GM18498 (cell line): ENCODE measurements around the gene CBX1.
A peak's percentile ranks its signal among the peaks of the same experiment; 100 is the strongest.

Source experiments
- ATAC-seq: cut with Tn5 transposase; IDR thresholded peaks from one replicate; pipeline ENCODE4 v1.9.1; 2021; ENCODE audit warnings: mild to moderate bottlenecking, moderate library complexity; ENCODE audit not compliant: unreplicated experiment

Gene CBX1

GRCh38 chr17:48027322-48027981 lies 73.8 kb downstream of the CBX1 start:
- ATAC-seq = no peak

DNA sequence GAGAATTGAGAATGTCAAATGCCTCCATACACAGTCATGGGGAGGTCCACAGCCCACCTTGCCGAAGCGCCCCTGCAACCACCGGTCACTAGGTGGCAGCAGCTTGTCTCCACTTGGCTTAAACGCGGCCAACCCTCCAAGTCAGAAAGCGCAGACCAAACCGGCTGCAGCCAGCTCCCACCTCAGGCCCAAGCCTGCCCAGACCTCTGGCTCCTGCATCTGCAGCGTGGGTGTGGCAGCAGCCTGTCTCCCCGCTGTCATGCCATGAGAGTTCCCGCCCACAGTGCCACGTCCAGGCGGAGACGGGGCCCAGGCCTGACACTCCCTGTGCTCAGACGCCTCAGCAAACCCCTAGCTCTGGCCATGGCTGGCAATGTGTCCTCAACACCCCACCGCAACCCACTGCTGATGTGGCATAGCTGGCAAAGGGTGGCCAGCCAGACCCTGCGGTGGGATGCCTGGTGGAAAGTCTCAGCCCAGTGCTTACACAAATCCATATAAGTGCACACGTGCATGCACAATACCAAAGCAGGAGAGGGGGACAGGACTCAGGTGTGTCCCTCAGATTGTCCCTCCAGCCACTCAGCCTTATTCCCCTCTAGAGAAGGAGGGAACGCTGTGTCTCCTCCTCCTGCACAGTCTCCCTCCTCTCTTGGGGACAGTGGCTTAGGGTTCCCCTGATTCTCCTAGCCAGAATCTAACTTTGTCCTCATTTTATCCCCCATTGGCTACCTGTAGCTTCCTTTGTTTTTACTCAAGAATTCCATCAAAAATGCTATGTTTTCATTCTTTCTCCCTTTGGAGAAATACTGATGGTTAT lies 74.6 kb downstream of the CBX1 start:
- ATAC-seq = peak; percentile 27

GRCh38 chr17:48025904-48026501 lies 75.3 kb downstream of the CBX1 start:
- ATAC-seq = no peak

DNA sequence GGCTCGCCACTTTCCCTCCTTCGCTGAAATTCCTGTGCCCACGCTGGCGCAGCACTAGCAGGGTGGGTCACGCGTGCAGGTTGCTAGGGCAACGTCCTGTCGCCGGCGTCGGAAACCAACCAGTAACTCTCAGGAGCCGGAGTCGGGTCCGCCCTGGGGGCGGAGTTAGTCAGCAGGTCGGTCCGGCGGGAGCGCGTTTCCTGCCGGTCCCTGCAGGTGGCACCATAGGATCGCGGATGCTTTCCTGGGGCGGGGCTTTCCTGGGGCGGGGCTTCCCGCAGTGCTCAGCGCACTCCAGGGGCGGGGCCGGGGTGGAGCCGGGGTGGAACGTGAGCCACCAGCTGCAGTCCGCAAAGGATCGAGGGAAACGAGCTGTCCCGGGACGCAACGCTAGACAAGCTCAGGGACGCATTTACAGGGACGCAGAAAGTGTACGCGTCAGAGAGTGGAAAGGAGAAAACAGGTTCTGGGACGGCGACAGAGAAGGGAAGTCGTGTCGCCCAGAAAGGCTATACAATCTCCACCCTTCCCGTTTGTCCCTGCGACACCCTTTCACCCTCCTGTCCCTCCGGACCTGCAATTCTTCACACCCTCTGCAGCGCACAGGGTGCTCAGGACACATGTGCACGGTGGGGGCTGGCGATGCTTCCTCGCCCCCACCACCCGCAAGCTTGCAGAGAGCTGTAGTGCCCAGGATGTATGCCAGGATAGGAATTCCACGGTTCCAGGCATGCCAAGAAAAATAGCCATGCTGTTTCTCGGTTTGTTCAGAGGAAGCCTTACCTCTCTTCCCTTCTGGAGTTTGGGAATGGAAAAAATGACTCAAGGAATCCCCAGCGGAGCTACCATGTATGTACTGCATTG lies 76.0 kb downstream of the CBX1 start:
- ATAC-seq = peak; percentile 87

- ATAC-seq = peak; percentile 10
Measured at GRCh38 chr17:48024149-48025039, 76.9 kb downstream of the CBX1 start.

- ATAC-seq = no peak
Measured at GRCh38 chr17:48023400-48024148, 77.7 kb downstream of the CBX1 start.

DNA sequence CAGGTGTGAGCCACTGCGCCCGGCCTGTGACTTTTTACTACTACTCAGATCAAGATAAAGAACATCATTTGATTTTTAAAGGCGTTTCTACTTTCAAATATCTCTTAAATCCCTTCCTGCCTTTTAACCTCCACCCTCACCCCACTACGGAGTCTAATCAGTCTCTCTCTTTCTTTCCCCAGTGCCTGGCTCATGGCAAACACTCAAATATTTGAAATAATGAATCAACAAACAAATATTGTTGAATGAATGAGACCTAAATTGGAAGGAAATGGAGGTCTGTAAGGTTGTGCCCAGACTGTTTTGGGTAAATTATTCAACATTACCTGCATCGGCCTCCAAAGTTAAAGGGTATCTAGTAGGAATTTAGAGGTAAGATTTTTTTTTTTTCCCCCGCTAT lies 78.4 kb downstream of the CBX1 start:
- ATAC-seq = no peak

GRCh38 chr17:48021934-48022333 lies 79.3 kb downstream of the CBX1 start:
- no peak for ATAC-seq
